Measurements from ENCODE around the gene S100A8. TPM values are rescaled to one million over a fixed set of nuclear protein-coding genes. Genes with fewer than 3 reads are reported as not detected.
A peak's percentile ranks its signal among the peaks of the same experiment; 100 is the strongest.

S100A8 gene
- total RNA-seq, 3 donors from 2014 or later, result 3.4 to 90.6 (median 22.4) TPM

DNA sequence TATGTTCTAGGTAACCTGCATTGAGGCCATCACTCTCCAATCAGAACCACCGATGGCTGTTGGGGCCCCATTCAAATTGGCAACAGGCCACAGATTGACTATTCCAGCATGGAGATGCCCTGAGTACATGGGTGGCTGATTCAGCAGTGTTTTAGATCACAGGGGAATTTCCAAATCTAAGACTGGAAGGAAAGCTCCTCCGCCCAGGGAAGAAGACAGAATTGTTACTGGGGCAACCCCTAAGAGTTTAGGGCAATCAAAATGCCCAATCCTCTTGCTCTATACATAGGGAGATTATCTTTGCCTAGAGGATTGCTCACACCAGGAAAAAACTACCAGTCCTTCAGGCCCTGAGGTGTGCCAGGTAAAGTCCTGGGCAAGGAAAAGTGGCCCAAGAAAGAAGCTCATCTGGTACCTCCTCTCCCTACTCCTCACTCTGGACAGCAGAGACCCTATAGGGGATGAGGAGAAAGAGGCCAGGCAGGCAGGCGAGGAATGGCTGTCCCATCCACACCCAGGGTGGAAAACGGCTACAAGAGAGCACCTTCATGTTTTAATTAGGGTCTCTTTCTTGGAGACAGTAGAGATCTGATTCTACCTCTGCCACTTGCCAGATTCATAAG is 5.8 kb downstream of the S100A8 start:
- DNase-seq (no peak), ATAC-seq (no peak)
- TF ChIP-seq, protein P1, sequence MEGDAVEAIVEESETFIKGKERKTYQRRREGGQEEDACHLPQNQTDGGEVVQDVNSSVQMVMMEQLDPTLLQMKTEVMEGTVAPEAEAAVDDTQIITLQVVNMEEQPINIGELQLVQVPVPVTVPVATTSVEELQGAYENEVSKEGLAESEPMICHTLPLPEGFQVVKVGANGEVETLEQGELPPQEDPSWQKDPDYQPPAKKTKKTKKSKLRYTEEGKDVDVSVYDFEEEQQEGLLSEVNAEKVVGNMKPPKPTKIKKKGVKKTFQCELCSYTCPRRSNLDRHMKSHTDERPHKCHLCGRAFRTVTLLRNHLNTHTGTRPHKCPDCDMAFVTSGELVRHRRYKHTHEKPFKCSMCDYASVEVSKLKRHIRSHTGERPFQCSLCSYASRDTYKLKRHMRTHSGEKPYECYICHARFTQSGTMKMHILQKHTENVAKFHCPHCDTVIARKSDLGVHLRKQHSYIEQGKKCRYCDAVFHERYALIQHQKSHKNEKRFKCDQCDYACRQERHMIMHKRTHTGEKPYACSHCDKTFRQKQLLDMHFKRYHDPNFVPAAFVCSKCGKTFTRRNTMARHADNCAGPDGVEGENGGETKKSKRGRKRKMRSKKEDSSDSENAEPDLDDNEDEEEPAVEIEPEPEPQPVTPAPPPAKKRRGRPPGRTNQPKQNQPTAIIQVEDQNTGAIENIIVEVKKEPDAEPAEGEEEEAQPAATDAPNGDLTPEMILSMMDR (IDR thresholded peaks at IDR 0.05), result no peak
- Histone ChIP-seq H3K4me1 (ENCODE audit: low read depth) (no peaks in the 10 kb centered on the region), H3K4me3 (no peak overlapping the region), H3K36me3 (ENCODE audit: low read depth) (no peaks in the 10 kb centered on the region), H3K9me3 (peaks cover 3% of the 10 kb centered on the region)
- intact Hi-C loops (cut with DNase I, micrococcal nuclease), result no loop called here

DNA sequence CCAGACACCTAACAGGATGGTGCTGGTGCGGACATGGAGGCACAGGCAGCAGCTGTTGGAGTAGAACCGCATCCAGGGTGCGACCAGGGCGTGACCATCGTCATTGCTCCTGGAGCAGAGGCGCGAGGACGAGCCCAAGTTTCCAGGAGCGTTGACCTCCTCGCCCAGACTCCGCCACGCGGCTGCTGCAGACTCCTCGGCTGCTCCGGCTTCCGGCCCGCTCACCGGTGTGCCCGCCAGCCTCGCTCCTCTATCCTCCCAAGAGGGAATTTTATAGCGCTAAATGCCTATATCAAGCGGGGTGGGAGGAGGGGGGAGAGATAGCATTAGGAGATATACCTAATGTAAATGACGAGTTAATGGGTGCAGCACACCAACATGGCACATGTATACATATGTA is 10.2 kb downstream of the S100A8 start:
- DNase-seq, result no peak
- H3K9me3 ChIP-seq, result peaks cover 3% of the 10 kb centered on the region
- TF ChIP-seq, protein P1 (IDR thresholded peaks at IDR 0.05), result no peak
- H3K36me3 ChIP-seq (ENCODE audit: low read depth), result no peaks in the 10 kb centered on the region
- intact Hi-C loops (cut with DNase I, micrococcal nuclease), result no loop called here
- no peaks in the 10 kb centered on the region for H3K4me1 ChIP-seq (ENCODE audit: low read depth)
- no peak for ATAC-seq
- H3K4me3 ChIP-seq, result no peak overlapping the region

DNA sequence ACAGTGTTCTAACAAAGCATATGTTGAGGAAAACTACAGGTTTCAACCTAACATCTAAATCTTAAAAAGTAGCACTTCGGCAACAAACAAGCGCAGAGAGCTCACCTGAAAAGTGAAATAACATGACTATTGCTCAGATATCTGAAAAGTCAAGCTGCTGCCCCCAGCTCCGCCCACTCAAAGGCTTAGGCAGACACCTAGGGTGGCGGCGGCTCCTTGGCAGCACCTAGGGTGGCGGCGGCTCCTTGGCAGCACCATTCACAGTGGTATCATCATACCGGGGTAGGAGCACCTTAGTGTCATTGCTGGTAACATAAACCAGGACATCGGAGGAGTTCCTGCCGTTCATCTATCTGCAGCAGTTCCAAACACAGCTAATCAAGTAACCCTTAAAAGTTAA is 11.3 kb downstream of the S100A8 start:
- no peaks in the 10 kb centered on the region for H3K4me1 ChIP-seq (ENCODE audit: low read depth)
- peaks cover 3% of the 10 kb centered on the region for H3K9me3 ChIP-seq
- intact Hi-C loops (cut with DNase I, micrococcal nuclease), result no loop called here
- DNase-seq (no peak), ATAC-seq (no peak)
- TF ChIP-seq, protein P1 (IDR thresholded peaks at IDR 0.05), result no peak
- no peaks in the 10 kb centered on the region for H3K36me3 ChIP-seq (ENCODE audit: low read depth)
- H3K4me3 ChIP-seq, result no peak overlapping the region

DNA sequence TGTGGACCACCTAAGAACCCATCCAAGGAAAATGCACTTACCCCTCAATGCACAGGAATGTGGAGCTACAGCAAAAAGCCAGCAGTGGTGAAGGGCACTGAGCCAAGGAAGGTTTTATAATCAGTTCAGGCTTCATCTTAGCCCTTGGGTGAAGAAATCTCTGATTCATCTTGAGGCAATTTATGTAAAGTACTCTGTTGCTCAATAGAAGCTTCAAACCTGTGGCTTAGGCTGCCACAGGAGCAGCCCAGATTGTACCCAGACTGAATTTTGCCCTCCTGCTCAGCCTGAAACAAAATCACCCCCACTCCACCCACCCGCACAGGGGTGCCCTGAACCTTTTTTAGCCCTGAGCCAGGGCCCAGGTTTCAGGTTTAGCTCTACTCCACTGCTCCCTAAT is 15.4 kb downstream of the S100A8 start, which contains the start of gene S100A12:
TSS of gene S100A12 (minus strand) at position 111 of the 400 bp plus-strand sequence. CDS start 1,029 bp downstream, outside the sequence.
- Histone ChIP-seq H3K36me3 (ENCODE audit: low read depth) (no peaks in the 10 kb centered on the region), H3K4me3 (no peak within 1 kb of the TSS), H3K4me1 (ENCODE audit: low read depth) (no peaks in the 10 kb centered on the region), H3K9me3 (no peaks in the 10 kb centered on the region)
- intact Hi-C loops (cut with DNase I, micrococcal nuclease), result no loop called here
- TF ChIP-seq, protein P1 (IDR thresholded peaks at IDR 0.05), result no peak
- no peak for DNase-seq
- ATAC-seq, result peak; percentile 42

DNA sequence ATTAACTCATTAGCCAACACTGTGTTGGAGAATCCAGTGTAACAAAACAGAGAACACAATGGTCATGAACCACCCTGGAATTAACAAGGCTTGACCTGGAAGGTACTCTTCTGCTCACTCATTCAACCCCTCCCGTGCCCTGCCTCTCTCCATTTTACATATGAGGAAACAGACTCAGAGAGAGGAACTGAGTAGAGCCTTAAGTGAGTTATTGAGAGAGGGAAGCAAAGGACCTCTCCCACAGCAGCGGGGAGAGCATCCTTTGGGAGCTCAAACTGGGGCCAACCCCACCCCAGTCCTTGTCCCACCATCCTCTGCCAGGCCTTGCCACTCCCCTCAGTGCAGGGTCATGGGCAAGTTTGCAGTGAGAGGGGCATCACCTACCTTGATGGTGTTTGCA is 16.8 kb downstream of the S100A8 start:
- no peak for ATAC-seq
- TF ChIP-seq, protein P1 (IDR thresholded peaks at IDR 0.05), result no peak
- Histone ChIP-seq H3K36me3 (ENCODE audit: low read depth) (no peaks in the 10 kb centered on the region), H3K4me1 (ENCODE audit: low read depth) (no peaks in the 10 kb centered on the region), H3K4me3 (no peak overlapping the region), H3K9me3 (no peaks in the 10 kb centered on the region)
- intact Hi-C loops (cut with DNase I, micrococcal nuclease), result no loop called here
- DNase-seq, result no peak

DNA sequence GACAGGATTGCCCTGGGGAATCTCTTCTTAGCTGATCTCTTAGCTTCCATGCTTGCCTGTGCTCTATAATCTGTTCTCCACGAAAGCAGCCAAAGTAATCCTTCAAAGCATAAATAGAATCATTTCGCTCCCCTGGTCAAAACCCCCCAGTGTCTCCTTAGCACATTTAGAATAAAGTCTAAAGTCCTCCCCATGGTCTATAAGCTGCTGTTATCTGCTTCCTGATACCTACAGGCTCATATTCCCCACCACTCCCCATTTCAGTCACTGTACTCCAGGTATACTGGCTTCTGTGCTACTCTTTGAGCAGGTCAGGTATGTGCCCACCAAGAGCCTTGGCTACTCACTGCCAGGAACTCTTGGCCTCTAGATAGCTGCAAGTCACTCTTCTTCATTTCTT is 18.3 kb downstream of the S100A8 start:
- Histone ChIP-seq H3K4me3 (no peak overlapping the region), H3K4me1 (ENCODE audit: low read depth) (no peaks in the 10 kb centered on the region), H3K36me3 (ENCODE audit: low read depth) (no peaks in the 10 kb centered on the region), H3K9me3 (no peaks in the 10 kb centered on the region)
- DNase-seq (no peak), ATAC-seq (no peak)
- TF ChIP-seq, protein P1 (IDR thresholded peaks at IDR 0.05), result no peak
- intact Hi-C loops (cut with DNase I, micrococcal nuclease), result no loop called here
